RPMI8226 (cell line): ENCODE data around the gene UCHL5.
"Not testable (repeated sequence)": the region's sequence is repeated elsewhere in the genome, so short reads cannot be mapped to it uniquely, and the experiment has no call there.

ENCODE experiments used
- DNase-seq: peaks from one replicate; pipeline ENCODE4 v3.0.0-alpha.2; 2015

The UCHL5 gene

DNA sequence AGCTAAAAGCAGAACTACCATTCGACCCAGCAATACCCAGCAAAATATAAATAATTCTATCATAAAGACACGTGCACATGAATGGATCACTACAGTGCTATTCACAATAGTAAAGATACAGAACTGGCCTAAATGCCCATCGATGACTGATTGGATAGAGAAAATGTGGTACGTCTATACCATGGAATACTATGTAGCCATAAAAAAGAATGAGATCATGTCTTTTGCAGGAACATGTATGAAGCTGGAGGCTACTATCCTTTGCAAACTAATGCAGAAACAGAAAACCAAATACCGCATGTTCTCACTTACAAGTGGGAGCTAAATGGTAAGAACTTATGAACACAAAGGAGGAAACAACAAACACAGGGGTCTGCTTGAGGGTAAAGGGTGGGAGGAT, 53.4 kb downstream of the UCHL5 start:
- DNase-seq: no peak

DNA sequence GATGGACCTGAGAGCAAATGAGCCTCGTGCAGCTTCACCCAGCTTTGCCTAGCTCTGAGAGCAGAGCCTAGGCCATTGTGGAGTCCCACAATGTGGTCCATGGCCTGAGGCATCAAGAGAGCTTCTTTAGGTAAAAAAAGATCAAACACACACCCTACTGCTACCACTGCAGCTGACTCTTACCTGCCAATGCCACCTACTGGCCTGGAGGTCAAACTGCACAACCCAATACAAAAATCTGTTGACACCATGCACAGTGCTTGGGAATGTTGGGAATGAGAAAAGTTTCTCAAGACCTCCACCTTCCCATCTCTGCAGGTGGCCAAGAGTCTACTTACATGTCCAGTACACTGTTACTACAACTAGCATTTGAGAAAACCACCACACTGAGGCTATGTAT, 60.6 kb downstream of the UCHL5 start:
- no peak for DNase-seq

DNA sequence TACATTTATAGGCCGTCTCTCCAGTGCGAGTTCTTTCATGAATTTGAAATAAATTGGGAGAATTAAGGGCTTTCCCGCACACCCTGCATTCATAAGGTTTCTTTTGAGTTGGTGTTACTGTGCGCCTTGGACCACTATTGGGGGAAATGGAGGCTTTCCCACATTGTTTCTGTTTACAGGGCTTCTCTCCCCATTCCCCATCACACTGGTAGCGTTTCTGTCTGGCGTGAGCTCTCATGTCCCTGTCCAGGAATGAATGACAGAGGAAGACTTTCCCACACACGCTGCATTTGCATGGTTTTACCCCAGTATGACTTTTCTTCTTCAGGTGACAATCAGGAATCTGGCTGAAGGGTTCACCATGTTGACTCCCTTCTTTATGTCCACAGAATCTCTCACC, 65.0 kb downstream of the UCHL5 start:
- DNase-seq: no peak

DNA sequence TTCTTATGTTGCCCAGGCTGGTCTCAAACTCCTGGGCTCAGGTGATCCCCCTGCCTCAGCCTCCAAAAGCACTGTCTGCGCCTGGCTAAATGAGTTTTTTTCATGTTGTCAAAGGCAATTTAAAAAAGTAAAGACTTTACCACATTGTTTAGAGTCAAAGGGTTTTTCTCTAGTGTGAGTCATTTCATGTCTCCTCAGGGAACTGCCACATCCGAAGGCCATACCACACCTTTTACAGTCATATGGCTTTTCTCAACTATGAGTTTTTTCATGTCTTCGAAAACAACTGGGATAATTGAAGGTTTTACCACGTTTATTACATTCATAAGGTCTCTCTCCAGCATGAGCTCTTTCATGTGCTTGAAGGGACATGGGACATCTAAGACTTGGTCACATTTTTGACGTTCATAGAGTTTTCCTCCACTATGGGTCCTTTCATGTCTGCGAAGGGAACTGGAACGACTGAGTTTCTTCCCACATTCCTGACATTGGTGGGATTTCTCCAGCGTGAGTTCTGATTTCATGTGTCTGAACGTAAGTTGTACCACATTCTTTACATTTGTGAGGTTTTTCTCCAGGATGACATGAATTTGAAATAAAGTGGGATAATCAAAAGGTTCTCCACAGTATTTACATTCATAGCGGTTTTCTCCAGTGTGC, 65.6 kb downstream of the UCHL5 start:
- no peak for DNase-seq

DNA sequence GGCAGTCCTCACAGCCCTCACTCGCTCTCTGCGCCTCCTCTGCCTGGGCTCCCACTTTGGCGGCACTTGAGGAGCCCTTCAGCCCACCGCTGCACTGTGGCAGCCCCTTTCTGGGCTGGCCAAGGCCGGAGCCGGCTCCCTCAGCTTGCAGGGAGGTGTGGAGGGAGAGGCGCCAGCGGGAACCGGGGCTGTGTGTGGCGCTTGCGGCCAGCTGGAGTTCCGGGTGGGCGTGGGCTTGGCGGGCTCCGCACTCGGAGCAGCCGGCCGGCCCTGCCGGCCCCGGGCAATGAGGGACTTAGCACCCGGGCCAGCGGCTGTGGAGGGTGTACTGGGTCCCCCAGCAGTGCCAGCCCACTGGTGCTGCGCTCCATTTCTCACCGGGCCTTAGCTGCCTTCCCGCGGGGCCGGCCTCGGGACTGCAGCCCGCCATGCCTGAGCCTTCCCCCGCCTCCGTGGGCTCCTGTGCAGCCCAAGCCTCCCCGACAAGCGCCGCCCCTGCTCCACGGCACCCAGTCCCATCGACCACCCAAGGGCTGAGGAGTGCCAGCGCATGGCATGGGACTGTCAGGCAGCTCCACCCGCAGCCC, 72.3 kb downstream of the UCHL5 start:
- DNase-seq: not testable (repeated sequence)

DNA sequence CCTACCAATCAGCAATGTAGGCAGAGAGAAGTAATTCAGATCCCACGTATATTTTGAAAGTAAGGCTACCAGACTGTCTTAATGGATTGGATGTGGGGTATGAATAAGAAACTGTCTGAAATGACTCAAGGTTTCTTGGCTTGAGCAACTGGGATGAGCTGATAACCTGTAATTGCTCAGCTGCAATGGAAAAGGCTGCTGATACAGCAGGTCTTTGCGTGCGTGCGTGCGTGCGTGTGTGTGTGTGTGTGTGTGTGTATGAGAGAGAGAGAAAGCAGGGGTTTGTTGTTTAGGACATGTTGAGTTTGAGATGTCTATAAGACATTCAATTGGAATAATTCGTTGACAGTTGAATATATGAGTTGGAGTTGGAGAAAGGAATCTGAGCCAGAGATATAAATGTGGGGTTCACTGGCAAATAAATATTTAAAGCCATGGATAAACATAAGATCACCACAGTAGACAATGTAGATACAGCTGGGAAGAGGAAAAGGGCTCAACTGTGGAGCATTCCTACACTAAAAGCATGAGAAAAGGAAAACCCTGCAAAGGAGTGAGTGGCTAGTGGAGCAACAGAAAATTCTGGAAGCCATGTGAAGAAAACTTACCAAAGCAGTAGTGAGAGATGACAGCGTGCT, 72.9 kb downstream of the UCHL5 start:
- DNase-seq: no peak

DNA sequence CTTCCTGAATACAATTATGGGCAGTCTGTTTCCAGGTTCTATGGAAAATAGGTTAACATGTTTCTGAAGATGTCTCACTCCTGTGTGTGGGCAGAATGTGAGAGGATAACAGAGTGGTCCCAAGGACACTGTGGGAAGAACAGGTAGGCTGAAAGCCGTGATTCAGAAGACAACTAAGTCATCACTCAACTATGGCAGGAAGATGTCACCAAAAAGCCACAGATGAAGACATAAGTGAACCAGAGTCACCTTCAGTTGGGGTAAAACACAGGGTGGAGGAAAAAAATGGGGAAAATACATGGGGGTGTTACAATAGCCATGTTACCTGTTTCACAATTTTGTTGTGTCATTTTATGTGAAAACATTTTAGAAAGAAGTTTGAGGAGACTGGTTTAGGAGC, 75.1 kb downstream of the UCHL5 start:
- DNase-seq: no peak

DNA sequence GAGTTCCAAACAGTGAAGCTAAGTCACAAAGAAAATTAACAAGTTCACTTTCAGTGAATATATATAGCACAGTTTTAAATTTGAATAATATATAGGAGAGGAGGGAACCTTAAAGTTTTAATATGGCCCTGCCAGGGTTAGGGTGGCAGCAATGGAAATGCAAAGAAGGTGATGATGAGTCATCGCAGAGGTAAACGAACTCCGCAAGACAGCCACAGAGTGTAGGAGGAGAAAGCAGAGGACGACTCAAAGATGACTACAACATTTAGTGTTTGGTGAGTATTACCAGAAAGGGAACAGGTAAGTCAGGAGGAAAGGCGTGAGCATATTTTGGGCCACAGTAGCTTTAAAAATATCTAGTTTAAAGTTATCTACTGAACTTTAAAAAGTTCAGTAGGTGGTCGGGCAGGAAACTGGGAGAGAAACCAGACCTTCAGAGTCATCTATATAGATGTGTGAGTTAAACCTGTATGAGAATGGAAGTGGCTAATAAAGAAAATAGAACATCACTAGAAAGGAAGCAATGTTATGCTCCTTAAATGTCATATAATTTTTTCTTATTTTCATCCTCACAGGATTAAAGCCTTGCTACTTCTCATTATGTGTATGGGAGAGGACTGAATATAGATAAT, 75.7 kb downstream of the UCHL5 start:
- no peak for DNase-seq

DNA sequence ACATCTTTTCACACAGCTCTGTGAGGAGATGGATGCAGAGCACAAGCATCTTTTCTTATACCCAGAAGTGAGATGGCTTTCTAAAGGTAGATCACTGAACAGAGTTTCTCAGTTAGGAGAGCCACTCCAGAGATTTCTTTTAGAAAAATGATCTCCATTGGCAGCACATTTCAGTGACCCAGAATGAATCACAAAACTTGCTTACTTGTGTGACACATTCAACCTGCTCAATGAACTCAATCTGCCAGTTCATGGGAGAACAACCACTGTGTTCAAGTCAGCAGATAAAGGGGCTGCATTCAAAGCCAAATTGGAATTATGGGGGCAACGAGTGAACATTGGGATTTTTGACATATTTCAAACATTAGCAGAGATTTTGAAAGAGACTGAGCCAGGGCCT, 78.3 kb downstream of the UCHL5 start:
- no peak for DNase-seq

DNA sequence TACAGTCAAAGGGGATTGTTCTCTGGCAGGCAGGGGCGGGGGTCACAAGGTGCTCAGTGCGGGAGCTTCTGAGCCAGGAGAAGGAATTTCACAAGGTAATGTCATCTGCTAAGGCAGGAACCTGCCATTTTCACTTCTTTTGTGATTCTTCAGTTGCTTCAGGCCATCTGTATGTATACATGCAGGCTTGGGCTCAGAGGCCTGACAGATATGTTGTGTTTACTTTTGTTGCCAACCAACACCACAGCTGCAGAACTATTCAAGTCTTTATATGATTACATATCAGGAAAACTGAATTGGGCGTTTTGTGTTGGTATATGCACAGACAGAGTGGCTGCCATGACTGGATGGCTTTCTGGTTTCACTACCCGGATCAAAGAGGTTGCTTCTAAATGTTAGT, 78.8 kb downstream of the UCHL5 start:
- not testable (repeated sequence) for DNase-seq

DNA sequence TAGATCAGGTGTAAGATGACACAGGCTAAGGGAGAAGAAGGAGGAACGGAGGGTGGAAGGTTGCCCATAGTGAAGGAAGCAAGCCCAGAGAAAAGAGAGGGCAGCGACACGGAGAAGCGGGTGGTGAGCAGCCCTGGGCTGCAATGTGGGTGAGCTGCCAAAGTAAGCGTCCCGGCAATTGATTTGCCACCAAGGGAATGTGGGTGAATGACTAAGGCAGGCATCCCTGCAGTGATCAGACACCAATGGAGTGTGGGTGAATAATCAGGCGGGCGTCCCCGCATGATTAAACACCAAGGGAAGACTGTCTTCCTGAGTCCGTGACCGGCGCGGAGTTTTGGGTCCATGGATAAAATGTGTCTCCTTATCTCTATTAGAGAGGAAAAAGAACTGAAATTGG, 79.6 kb downstream of the UCHL5 start:
- DNase-seq: no peak

DNA sequence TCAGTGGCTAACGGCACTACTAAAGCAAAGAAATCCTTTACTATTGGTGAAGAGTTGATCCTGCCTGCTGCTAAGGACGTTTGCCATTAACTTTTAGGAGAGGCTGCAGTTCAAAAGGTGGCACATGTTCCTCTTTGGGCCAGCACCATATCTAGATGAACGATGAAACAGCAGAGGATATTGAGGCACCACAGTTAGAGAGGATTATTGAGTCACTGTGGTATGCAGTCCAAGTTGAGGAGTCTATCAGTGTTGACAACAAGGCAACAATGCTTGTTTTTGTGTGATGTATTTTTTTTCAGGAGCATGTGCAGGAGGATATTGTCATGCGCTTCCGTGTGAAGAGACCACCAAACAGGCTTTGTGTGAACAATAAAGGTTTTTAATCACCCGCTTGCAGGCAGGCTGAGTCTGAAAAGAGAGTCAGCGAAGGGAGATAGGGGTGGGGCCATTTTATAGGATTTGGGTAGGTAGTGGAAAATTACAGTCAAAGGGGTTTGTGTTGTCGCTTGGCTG, 80.9 kb downstream of the UCHL5 start:
- no peak for DNase-seq

DNA sequence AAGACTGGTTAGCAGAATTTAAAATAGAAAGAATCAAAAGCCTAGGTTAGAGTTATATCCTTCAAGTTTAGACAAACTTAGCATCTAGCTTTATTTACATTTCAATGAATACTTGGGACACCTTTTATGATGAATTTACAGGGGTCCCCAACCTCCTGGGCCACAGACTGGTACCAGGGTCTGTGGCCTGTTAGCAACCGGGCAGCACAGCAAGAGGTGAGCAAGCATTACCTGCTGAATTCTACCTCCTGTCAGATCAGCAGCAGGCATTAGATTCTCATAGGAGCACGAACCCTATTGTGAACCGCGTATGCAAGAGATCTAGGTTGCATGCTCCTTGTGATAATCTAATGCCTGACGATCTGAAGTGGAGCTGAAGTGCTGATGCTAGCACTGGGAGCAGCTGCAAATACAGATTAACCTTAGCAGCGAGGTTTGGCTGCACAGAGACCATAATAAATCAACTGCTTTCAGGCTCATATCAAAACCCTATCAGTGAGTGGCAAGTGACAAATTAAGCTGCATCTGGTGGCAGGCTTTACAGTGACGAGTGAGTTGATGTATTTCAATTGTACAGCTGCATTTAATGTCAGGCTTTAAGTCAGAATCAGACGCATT, 82.0 kb downstream of the UCHL5 start:
- no peak for DNase-seq

DNA sequence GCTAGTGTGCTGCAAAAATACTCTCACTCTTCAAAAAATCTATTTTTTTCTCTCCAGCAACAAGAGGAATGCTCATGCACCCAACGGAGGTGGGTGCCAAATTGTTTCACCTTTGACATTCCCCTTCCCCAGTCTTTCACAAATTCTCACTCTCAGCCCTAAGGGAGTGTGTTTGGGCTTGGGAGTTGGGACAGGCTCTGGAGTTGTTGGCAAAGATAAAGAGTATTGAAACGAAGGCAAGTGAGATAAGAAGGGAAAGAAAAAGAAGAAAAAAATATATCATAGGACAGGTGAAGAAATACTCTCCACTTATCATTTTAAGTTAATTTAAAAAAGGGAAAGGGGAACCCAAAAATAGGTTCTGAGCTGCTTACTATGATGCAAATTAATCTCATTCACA, 82.6 kb downstream of the UCHL5 start:
- no peak for DNase-seq

DNA sequence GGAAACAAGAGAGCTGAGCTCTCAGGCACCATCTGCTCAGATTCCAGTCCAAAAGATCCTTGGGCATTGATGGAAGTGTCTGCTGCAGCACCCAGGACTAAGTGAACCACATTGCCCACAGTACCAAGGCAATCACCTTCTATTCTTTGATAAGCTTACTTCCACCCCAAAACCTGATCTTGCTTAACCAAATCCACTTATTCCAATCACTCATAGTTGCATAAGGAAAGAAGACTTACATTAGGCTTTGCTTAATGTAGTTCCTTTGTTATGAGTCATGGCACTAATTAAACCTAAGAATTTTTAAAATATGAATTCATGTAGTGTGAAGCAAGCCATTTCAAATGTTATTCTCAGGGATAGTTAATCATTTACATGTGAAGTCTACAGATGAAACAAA, 84.5 kb downstream of the UCHL5 start:
- DNase-seq: no peak

DNA sequence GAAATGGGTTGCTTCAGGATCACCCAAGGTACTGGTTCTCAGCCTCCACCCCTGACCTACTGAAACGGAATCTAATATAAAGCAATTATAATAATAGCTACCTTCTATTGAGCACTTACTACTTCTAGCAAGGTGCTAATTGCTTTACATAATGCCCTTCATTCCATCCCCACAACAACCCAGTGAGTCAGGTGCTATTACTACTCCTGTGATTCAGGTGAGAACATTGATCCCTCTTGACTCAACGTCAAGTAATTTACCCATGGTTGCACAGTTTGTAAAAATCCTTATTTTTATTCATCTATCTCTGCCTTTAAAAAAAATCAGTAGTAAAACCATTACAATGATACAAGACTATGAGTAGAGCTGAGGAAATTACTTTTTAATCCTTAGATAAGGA, 85.2 kb downstream of the UCHL5 start:
- DNase-seq: no peak

DNA sequence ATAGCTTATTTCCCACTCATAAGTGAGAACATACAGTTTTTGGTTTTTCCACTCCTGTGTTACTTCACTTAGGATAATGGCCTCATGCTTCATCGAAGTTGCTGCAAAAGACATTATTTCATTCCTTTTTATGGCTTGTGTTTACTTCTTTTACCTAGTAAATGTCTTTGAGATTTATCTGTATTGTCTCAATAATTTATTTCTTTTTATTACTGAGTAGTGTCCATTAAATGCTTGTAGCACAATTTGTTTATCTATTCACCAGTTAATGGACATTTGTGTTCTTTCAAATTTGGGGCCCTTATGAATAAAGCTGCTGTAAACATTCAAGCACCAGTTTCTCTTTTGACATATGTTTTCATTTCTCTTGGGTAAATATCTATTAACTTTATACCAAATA, 86.0 kb downstream of the UCHL5 start:
- no peak for DNase-seq

DNA sequence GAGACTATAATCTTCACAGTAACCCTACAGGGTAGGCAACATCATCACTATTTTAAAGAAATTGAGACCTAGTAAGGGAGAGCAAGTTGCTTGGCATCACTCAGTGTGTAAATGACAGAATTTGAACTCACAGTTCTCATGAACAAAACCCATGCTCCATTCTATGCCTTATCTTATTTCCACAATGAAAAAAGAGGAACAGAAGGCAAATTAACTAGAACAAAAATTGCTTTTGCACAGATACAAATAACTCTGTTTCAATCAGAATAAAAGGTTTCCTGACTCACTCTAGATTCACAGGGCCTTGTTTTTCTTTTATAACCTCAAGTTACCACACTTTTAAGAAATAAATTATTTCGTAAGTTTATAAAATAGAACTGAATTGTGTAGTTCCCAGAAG, 90.1 kb downstream of the UCHL5 start:
- no peak for DNase-seq

DNA sequence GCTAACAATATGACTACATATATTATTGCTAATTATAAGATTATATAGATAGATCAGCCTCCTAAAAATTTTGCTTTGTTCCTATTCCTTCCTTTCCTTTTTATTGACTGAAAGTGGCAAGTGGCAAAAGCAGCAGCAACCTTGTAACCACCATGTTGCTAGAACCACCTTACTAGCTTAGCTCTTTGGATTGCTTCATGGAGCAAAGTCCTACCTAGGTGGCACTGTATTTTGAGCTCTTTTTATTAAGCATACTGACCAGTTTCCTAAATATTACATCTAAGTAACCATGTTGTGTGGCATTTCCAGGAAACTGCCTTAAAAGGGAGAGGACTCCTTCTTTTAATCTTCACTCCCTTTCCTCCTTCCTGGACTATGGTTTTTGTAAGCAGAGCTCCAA, 90.8 kb downstream of the UCHL5 start:
- DNase-seq: no peak

DNA sequence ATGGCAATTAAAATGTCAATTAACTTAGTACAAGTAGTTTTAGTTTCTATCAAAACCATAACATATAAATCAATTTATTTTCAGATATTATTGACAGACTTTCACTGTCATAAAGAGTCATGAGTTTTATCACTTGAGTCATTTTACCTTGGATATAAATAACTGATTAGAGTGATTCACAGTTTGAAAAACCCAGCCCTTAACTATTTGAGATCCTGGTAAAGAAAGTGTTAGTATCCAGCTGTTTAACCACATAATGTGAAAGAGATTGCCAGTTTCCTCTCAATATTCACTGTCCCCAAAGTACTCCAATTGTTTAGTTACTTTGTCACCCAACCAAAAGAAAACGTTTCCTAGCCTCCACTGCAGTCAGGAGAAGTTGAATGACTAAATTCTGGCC, 91.3 kb downstream of the UCHL5 start:
- DNase-seq: no peak

DNA sequence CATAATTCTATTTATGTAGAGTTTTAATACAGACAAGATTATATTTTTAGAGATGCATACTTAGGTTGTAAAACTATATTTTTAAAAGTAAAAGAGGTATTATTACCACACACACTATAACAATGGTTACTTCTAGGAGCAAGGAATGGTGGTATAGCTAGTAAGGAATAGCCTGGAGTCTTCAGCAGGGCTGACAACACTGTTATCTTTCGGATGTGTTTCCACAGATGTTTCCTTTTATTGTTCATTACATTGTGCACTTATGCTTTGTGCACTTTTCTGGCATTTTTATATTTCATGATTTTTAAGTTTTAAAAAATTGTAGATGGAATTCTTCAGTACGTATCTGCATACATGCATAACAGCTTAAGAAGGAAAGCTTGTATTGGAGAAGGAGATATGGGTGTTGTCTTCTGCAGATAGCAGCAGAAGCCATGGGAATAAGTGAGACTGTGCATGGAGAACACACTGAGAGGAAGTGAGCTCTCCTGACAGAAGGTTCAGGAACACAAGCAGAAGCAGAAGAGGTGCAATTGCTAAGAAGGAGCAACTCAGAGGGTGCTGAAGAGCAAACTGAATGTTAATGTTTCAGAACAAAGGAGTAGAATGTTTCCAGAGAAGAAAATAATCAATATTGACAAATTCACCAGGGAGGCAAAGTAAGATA, 91.8 kb downstream of the UCHL5 start:
- no peak for DNase-seq

DNA sequence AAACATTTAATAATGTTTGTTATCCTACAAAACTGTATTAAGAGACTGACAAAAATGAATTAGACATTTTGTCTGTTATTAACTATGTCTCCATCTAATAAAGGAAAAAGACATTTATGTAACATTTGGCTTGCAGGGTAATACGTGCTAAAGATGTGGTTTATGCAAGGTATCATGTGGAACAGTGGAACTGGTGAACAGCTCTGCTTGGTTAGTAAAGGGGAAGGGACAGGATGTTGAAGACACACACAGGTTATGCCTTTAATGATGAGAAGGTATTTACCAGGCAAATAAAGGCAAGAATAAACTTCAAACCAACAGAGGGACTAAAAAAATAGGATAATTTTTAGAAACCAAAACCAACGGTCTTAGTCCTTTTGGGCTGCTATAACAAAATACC, 93.1 kb downstream of the UCHL5 start:
- DNase-seq: no peak

DNA sequence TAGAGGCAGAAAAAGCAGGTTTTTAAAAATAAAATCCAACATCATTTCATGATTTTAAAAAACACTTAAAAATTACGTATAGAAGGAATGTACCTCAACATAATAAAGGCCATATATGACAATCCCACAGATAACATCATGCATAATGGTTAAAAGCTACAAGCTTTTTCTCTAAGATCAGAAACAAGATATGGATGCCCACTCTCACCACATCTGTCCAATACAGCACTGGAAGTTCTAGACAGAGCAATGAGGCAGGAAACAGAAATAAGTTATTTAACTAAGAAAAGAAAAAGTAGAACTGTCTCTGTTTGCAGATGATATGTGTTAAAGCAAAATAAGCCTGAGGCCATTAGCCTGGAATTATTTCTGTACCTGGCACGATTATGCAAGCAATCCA, 96.3 kb downstream of the UCHL5 start:
- no peak for DNase-seq
